ENCODE data around the gene ASCL2.
"Not testable (repeated sequence)": the region's sequence is repeated elsewhere in the genome, so short reads cannot be mapped to it uniquely, and the experiment has no call there.

The ASCL2 gene

GRCh38 chr11:2259466-2259830 lies 10.9 kb downstream of the ASCL2 start:
- no peak for DNase-seq (ENCODE audit: low read depth)

GRCh38 chr11:2258501-2259465 lies 11.6 kb downstream of the ASCL2 start:
- no peak for DNase-seq (ENCODE audit: low read depth)

GRCh38 chr11:2256951-2257700 lies 13.3 kb downstream of the ASCL2 start:
- no peak for DNase-seq (ENCODE audit: low read depth)

- no peak for DNase-seq (ENCODE audit: low read depth)
Measured at GRCh38 chr11:2256293-2256913, 14.0 kb downstream of the ASCL2 start.

- no peak for DNase-seq (ENCODE audit: low read depth)
Measured at GRCh38 chr11:2252018-2252417, 18.4 kb downstream of the ASCL2 start.

- no peak for DNase-seq (ENCODE audit: low read depth)
Measured at GRCh38 chr11:2251138-2251537, 19.2 kb downstream of the ASCL2 start.

- DNase-seq (ENCODE audit: low read depth), result no peak
Measured at GRCh38 chr11:2250485-2250884, 19.9 kb downstream of the ASCL2 start.

GRCh38 chr11:2250041-2250440 lies 20.3 kb downstream of the ASCL2 start:
- no peak for DNase-seq (ENCODE audit: low read depth)

GRCh38 chr11:2249189-2249916 lies 21.0 kb downstream of the ASCL2 start:
- no peak for DNase-seq (ENCODE audit: low read depth)

GRCh38 chr11:2248762-2249161 lies 21.6 kb downstream of the ASCL2 start:
- no peak for DNase-seq (ENCODE audit: low read depth)

- DNase-seq (ENCODE audit: low read depth), result no peak
Measured at GRCh38 chr11:2248242-2248641, 22.1 kb downstream of the ASCL2 start.

- DNase-seq (ENCODE audit: low read depth), result no peak
Measured at GRCh38 chr11:2247496-2247895, 22.9 kb downstream of the ASCL2 start.

- no peak for DNase-seq (ENCODE audit: low read depth)
Measured at GRCh38 chr11:2240834-2241233, 29.6 kb downstream of the ASCL2 start.

GRCh38 chr11:2237457-2238238 lies 32.7 kb downstream of the ASCL2 start:
- DNase-seq (ENCODE audit: low read depth), result no peak

- not testable (repeated sequence) for DNase-seq (ENCODE audit: low read depth)
Measured at GRCh38 chr11:2236381-2237134, 33.8 kb downstream of the ASCL2 start.

- DNase-seq (ENCODE audit: low read depth), result no peak
Measured at GRCh38 chr11:2235588-2236326, 34.6 kb downstream of the ASCL2 start.

- no peak for DNase-seq (ENCODE audit: low read depth)
Measured at GRCh38 chr11:2234963-2235362, 35.4 kb downstream of the ASCL2 start.

- DNase-seq (ENCODE audit: low read depth), result no peak
Measured at GRCh38 chr11:2233693-2234455, 36.5 kb downstream of the ASCL2 start.

GRCh38 chr11:2229713-2230297 lies 40.6 kb downstream of the ASCL2 start:
- DNase-seq (ENCODE audit: low read depth), result no peak

All from stimulated activated CD8-positive, alpha-beta memory T cell treated with anti-CD3 and anti-CD28 coated beads, Interleukin-15, amount 100 ng/mL, for 1 hour (primary cell).